GM18909 (cell line): ENCODE results near the gene PTH2.

Experiments used
- ATAC-seq: cut with Tn5 transposase; IDR thresholded peaks from one replicate; pipeline ENCODE4 v1.9.1; 2021; ENCODE audit warnings: mild to moderate bottlenecking; ENCODE audit not compliant: unreplicated experiment, poor library complexity

The PTH2 gene

DNA sequence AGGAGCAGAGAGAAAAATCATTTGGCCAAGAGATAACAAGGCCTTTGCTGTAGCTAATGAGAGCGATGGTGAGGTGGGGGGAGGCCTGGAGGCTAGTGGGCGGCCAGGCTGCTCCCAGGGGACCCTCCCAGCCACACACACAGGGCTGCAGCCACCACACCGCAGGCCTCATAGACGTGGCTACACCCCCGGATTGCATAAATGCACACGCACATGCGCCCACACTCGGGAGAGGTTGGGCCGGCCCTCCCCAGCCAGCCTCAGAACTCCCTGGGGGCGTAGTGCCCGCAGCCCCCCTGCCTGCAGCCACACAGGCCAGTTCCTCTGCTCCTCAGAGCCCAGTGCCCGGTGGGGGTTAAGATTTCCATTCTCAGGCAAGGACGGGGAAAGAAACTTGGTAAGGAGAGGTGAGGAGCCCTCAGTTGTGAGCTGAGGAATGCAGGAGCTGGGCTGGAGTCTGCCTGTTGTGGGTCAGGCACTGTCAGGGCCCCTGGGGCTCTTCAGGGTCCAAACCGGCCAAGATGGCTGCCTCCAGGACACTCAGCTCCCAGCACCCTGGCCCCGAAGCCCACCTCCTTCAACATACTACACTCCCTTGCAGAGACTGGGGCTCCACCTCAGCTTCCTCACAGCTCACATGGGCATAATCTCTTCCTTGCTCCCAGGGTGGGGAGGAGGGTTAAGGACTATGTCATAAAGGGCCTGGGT, 8.0 kb downstream of the PTH2 start:
- ATAC-seq = no peak

DNA sequence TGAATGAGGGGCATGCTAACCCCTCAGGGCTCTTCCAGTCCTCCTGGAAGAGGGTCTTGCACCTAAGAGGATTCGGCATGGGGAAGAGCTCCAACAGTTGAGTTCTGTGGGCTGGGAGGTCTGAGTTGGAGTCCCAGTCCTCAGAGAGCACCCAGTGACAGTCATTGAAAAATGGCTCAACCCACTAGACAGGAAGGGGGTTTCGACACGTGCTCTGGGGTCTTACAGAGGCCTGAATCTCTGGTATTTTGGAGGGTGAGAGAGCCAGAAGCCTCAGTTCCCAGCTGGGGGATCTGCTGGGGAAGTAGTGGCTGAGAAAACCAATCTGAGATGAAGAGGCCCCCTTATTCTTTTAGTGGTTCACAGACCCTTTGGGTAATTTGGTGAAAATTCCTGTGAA, 9.0 kb downstream of the PTH2 start:
- no peak for ATAC-seq

DNA sequence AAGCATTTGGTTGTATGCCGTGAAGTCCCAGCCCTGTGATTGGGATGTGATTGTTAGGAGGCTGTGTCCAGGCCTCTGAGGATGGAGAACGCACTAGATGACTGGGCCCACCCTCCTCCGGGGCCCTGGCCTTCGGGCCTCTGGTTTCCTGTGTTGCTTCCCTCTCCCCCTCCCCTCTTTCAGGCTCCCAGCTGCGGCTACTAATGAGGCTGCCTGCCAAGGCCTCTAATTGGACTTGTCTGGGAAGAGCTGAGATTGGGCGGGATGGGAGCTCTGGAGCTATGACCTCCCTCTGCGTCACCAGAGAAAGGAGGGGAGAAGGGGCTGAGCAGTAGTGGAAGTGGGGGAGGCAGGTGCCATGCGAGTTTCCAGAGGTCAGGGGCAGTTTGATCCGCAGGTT, 9.9 kb downstream of the PTH2 start:
- no peak for ATAC-seq

DNA sequence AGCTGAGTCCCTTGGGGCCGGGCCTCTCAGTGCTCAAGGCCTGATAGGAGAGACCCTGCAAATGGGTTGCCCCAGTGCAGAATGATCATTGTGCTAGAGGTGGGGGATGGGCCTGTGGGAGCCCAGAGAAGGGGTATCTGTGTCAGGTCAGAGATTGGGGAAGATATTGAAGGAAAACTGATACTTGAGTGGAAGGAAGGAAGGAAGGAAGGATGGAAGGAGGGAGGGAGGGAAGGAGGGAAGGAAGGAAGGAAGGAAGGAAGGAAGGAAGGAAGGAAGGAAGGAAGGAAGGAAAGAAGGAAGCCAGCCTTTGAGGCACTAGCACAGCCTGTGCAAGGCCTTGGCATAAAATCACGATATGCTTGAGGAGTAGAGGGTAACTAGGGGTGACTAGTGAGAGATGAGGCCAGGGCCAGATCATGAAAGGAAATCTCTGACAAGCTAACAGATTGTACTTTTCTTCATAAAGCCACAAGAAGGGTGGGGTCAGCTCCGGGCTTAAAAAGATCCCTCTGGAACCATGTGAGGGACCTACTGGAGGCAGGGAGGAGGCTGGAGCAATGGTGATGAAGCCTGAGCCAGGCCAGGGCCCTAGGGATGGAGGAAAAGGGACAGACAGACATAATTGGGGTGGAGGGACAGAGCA, 11.4 kb downstream of the PTH2 start:
- no peak for ATAC-seq

DNA sequence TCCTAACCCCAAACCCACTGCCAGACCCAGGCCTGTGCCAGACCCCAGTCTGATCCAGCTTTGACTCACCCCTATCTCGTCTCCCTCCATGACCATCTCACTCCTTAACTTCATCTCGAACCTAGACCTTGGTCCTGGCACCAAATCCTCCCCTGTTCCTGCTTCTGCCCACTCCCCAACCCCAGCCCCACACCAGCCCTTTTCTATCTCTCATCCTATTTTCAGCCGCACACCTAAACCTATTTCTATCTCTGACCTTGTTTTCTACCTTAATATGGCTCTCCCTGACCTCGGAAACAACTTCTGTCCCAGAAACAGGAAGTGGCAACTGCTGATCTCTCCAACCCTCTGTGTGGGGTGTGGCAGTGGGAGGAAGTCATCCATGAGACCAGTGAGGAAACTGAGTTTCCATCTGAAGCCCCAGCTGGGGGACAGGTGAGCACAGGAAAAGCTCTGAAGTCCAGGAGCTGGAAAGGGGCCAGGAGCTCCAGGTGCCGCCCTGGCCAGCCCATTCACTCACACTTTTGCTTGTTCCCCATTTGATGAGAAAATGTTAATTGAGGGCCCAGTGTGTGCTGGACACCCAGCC, 13.7 kb downstream of the PTH2 start:
- no peak for ATAC-seq

- no peak for ATAC-seq
Observed at GRCh38 chr19:49408816-49409440, 14.3 kb downstream of the PTH2 start.

DNA sequence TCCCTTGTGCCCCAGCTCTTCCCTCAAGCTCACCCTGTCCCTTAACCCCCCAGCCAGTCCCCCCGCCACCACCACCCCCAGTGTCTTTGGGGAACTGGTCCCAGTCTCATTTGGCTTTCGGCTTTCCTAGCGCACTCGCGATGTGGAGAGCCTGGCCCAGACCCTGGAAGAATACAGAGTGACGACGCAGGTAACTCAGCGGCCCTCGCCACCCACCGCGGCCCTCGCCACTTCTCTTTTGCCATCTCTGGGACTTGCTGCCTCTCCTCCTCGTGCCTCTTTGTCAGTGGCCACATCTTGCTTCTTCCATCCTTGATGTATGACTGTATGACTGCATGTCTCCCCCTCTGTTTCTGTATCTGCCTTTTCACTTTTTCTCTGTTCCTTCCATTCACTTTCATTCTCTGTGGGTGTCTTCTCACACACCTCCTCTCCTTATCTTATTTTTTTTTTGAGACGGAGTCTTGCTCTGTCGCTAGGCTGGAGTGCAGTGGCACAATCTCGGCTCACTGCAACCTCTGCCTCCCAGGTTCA, 15.7 kb downstream of the PTH2 start:
- ATAC-seq = no peak

- no peak for ATAC-seq
Observed at GRCh38 chr19:49407079-49407478, 16.2 kb downstream of the PTH2 start.

GRCh38 chr19:49403404-49404187, 19.6 kb downstream of the PTH2 start:
- ATAC-seq = no peak

GRCh38 chr19:49400029-49400428, 23.2 kb downstream of the PTH2 start:
- no peak for ATAC-seq

DNA sequence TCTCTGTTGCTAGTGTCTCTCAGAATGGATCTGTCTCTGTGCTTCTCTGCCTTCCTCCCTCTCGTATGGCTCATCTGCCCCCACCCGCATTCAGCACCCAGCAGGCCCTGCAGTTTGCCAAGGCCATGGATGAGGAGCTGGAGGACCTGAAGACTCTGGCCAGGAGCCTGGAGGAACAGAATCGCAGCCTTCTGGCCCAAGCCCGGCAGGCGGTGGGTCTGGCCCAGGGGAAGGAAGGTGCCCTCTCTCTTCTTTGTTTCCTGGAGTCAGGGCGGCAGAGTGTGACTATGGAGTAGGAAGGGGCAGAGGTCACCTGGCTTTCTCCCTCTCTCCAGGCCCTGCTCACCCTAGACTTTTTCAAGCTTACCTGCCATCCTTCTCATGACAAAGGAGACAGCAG, 24.3 kb downstream of the PTH2 start:
- ATAC-seq = no peak

GRCh38 chr19:49398001-49398615, 25.1 kb downstream of the PTH2 start:
- no peak for ATAC-seq

DNA sequence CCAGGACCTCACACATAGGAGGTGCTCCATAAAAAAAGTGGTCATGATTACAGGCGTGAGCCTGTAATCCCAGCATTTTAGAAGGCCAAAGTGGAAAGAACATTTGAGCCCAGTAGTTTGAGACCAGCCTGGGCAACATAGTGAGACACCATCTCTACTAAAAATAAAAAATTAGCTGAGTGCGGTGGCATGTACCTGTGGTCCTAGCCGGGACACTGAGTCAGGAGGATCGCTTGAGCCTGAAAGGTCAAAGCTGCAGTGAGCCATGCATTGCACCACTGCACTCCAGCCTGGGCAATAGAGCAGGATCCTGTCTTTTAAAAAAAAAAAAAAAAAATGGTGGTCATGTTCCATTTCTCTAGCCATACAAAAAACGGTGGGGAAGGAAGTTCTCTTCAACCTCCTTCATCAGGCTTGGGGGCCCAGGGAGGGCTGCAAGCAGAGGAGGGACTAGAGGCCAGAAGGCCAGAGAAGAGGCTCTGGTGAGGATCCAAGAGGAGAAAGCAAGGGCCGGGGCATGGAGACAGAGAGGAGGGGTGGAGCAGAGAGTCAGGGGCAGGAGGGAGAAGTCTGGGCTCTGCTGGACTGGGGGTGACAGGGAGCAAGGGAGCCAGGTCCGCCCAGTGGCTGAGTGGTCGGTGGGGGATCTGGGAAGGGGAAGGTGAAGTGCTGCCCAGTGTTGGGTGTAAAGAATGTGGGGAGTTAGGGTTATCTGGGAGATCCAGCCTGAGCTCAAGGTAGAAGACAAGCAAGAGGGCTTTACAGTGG, 26.3 kb downstream of the PTH2 start:
- ATAC-seq = no peak

GRCh38 chr19:49395581-49396407, 27.4 kb downstream of the PTH2 start:
- no peak for ATAC-seq

DNA sequence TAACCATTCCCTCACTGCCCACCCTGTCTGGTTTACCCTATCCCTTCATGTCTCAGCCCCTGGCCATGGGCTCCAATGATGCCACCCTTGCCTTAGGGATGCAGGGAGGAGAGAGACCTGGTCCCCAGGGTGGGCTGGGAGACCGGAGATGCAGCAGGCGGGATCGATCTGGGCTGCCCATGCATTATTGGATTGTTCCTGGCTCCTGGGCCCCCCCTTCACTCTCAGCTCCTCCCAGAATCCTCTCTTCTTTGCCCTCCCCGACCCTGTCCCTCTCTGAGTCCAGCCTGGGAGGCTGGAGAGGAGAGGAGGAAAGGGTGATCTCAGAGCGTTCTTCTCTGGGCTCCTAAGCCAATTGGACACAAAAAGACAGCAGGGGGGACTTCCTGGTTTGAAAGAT, 29.4 kb downstream of the PTH2 start:
- no peak for ATAC-seq

DNA sequence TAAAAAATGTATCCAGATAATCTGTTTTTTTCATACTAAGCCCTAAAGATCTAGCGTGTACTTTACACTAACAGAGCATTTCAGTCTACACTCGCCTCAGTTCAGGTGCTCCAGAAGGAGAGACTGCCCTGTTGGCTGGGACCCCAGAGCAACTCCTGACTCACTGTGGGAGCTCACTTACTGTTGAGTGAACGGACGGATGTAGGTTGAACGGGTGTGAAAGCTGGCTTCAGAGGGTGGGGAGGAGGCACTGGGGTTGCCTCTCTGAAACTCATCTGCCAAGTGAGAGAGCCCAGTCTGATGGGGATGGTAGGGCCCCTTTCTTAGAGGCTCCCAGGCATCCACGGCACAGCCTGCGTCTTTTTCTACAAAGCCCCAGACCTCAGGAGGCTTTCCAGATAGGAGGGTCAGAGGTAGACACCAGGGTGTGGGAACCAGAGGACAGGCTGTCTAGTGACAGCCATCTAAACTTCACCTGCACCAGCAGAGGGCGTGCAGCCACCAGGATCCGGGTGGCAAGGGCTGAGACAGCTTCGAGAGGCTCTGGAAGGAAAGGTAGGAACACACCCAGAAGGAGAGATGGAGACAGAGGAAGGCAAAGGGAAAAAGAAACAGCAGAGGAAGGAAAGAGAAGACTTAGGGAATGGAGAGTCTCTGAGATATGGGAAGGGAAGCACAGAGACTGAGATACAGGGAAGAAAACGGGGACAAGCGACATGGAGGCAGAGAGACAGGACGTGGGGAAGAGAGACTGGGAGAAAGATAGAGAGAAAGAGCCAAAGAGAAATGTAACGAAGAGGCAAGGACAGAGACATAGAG, 31.5 kb downstream of the PTH2 start:
- ATAC-seq = no peak

- ATAC-seq = no peak
Observed at GRCh38 chr19:49390929-49391359, 32.3 kb downstream of the PTH2 start.
